Ovary (tissue), 3 donors: Measurements from ENCODE around the gene C22orf42.
"Not testable (repeated sequence)": the region's sequence is repeated elsewhere in the genome, so short reads cannot be mapped to it uniquely, and the experiment has no call there.

Source experiments
- EP300 ChIP-seq: sonication (generic); formaldehyde crosslinking; IDR thresholded peaks from one replicate; pipeline ENCODE4 v1.6.1; 2017; ENCODE audit warnings: antibody characterized with exemption
- POLR2A ChIP-seq: fragments of 450-650 bp; IDR thresholded peaks from one replicate; pipeline ENCODE4 v1.6.1; 2017; ENCODE audit warnings: antibody characterized with exemption, mild to moderate bottlenecking, moderate library complexity
- TF ChIP-seq, protein P1 (sequence below), 3 donors: fragments of 450-650 bp in 2 of 3; fragments of 200-600 bp in 1 of 3; IDR thresholded peaks; one replicate each; pipeline versions ENCODE4 v1.5.1 to v1.8.0; 2016 to 2022; ENCODE audit warnings: antibody characterized with exemption in 3 of 3, mild to moderate bottlenecking in 1 of 3
- donor health status: DM: no; HTN: no; CAD: no.

DNA sequence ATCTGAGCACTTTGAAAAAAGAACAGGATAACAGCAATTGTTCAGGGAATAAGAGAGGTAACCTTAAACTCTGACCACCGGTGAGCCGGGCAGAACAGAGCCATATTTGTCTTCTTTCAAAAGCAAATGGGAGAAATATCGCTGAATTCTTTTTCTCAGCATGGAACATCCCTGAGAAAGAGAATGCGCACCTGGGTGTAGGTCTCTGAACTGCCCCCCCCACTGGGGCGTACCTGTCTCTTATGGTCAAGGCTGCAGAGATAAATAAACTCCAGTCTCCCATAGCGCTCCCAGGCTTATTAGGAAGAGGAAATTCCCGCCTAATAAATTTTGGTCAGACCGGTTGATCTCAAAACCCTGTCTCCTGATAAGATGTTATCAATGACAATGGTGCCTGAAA lies 12.0 kb downstream of the C22orf42 start:
- TF ChIP-seq, protein P1, sequence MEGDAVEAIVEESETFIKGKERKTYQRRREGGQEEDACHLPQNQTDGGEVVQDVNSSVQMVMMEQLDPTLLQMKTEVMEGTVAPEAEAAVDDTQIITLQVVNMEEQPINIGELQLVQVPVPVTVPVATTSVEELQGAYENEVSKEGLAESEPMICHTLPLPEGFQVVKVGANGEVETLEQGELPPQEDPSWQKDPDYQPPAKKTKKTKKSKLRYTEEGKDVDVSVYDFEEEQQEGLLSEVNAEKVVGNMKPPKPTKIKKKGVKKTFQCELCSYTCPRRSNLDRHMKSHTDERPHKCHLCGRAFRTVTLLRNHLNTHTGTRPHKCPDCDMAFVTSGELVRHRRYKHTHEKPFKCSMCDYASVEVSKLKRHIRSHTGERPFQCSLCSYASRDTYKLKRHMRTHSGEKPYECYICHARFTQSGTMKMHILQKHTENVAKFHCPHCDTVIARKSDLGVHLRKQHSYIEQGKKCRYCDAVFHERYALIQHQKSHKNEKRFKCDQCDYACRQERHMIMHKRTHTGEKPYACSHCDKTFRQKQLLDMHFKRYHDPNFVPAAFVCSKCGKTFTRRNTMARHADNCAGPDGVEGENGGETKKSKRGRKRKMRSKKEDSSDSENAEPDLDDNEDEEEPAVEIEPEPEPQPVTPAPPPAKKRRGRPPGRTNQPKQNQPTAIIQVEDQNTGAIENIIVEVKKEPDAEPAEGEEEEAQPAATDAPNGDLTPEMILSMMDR (IDR thresholded peaks at IDR 0.05) = not testable (repeated sequence)
- TF ChIP-seq POLR2A, EP300: not testable (repeated sequence)
